Measurements from ENCODE around the gene KCTD16.
A peak's percentile ranks its signal among the peaks of the same experiment; 100 is the strongest.

DNA sequence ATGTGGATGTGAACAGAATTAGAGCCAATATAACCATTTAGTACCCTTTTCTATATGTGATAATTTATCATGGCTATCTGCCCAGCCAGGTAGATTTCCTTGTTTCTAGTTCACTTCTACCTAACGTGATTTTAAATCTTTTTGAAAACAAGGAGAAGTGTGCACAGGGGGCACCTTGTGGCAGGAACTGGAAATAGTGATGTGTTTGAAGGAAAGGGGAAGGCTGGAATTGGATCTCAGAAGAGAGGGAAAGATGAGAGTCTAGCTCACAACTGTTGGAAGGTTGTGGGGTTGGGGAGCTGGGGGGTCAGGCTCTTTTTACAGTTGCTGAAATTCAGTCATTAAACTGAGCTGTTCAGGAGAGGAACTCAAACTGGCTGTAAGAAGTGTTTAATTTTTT is 219.5 kb downstream of the KCTD16 start:
- TF ChIP-seq, protein P1, sequence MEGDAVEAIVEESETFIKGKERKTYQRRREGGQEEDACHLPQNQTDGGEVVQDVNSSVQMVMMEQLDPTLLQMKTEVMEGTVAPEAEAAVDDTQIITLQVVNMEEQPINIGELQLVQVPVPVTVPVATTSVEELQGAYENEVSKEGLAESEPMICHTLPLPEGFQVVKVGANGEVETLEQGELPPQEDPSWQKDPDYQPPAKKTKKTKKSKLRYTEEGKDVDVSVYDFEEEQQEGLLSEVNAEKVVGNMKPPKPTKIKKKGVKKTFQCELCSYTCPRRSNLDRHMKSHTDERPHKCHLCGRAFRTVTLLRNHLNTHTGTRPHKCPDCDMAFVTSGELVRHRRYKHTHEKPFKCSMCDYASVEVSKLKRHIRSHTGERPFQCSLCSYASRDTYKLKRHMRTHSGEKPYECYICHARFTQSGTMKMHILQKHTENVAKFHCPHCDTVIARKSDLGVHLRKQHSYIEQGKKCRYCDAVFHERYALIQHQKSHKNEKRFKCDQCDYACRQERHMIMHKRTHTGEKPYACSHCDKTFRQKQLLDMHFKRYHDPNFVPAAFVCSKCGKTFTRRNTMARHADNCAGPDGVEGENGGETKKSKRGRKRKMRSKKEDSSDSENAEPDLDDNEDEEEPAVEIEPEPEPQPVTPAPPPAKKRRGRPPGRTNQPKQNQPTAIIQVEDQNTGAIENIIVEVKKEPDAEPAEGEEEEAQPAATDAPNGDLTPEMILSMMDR (IDR thresholded peaks at IDR 0.05) = peak; percentile 32
- TF ChIP-seq ZFX (IDR thresholded peaks at IDR 0.05; ENCODE audit: borderline replicate concordance) = no peak
